GM19468 (cell line): ENCODE measurements around the gene KCNAB3.

Source experiments
- ATAC-seq: cut with Tn5 transposase; IDR thresholded peaks from one replicate; pipeline ENCODE4 v1.9.1; 2021; ENCODE audit warnings: mild to moderate bottlenecking, moderate library complexity, moderate number of reproducible peaks; ENCODE audit not compliant: unreplicated experiment; ENCODE audit errors: extremely low read depth

The KCNAB3 gene

GRCh38 chr17:7909089-7909488, 20.6 kb downstream of the KCNAB3 start:
- no peak for ATAC-seq

GRCh38 chr17:7903154-7904103, 26.2 kb downstream of the KCNAB3 start:
- no peak for ATAC-seq

- no peak for ATAC-seq
Measured at GRCh38 chr17:7897773-7898172, 31.9 kb downstream of the KCNAB3 start.

GRCh38 chr17:7897090-7897489, 32.6 kb downstream of the KCNAB3 start:
- no peak for ATAC-seq

GRCh38 chr17:7894866-7895265, 34.8 kb downstream of the KCNAB3 start:
- ATAC-seq: no peak

GRCh38 chr17:7894226-7894625, 35.4 kb downstream of the KCNAB3 start:
- no peak for ATAC-seq

- no peak for ATAC-seq
Measured at GRCh38 chr17:7893187-7893880, 36.3 kb downstream of the KCNAB3 start.

- no peak for ATAC-seq
Measured at GRCh38 chr17:7889166-7889955, 40.3 kb downstream of the KCNAB3 start.

GRCh38 chr17:7888184-7888920, 41.3 kb downstream of the KCNAB3 start, which contains the start of gene CHD3:
Gene CHD3 (plus strand): TSS chr17:7888789. CDS start chr17:7889001, 212 bp downstream.
- no peak for ATAC-seq

GRCh38 chr17:7887482-7888183, 42.0 kb downstream of the KCNAB3 start:
- ATAC-seq: no peak

GRCh38 chr17:7887038-7887481, 42.6 kb downstream of the KCNAB3 start:
- ATAC-seq: no peak

GRCh38 chr17:7886227-7887037, 43.2 kb downstream of the KCNAB3 start:
- ATAC-seq: no peak

GRCh38 chr17:7885367-7886226, 44.1 kb downstream of the KCNAB3 start:
- no peak for ATAC-seq

- no peak for ATAC-seq
Measured at GRCh38 chr17:7884581-7885366, 44.9 kb downstream of the KCNAB3 start.

GRCh38 chr17:7883781-7884386, 45.8 kb downstream of the KCNAB3 start:
- ATAC-seq: no peak

- no peak for ATAC-seq
Measured at GRCh38 chr17:7882629-7883028, 47.0 kb downstream of the KCNAB3 start.
